Uterus (tissue), 2 donors: Measurements from ENCODE around the gene PHLDB3.

ENCODE experiments used
- POLR2A ChIP-seq, 2 donors: fragments of 450-650 bp; IDR thresholded peaks; one replicate each; pipeline ENCODE4 v1.6.1; 2016; ENCODE audit warnings: antibody characterized with exemption in 2 of 2, mild to moderate bottlenecking in 1 of 2, moderate library complexity in 1 of 2
- TF ChIP-seq, protein P1 (sequence below), 4 experiments: fragments of 200-600 bp in 2 of 4; fragments of 450-650 bp in 2 of 4; sonication (generic) in 2 of 4; IDR thresholded peaks; one replicate each; pipeline ENCODE4 v1.5.1; 2016 to 2019; ENCODE audit warnings: antibody characterized with exemption in 4 of 4, mild to moderate bottlenecking in 2 of 4, moderate library complexity in 1 of 4

DNA sequence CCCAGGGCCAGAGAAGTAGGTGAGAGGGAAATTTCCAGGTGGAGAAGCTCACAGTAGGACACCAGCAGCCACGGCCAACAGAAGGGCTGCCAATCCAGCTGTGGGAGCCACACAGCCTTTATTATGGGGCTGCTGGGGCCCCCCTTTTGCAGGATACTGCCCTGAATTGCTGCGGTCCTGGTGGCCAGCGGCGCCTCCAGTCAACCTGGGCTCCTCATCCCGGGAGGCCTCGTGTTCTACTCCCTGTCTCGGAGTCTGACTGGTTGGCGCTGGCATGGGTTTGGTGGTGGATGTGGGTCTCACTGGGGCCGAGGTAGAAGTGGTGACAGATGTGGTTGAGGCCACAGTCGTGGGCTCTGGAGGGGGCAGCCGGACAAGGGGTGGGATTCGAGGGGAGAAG is 43.2 kb downstream of the PHLDB3 start:
- TF ChIP-seq, protein P1, sequence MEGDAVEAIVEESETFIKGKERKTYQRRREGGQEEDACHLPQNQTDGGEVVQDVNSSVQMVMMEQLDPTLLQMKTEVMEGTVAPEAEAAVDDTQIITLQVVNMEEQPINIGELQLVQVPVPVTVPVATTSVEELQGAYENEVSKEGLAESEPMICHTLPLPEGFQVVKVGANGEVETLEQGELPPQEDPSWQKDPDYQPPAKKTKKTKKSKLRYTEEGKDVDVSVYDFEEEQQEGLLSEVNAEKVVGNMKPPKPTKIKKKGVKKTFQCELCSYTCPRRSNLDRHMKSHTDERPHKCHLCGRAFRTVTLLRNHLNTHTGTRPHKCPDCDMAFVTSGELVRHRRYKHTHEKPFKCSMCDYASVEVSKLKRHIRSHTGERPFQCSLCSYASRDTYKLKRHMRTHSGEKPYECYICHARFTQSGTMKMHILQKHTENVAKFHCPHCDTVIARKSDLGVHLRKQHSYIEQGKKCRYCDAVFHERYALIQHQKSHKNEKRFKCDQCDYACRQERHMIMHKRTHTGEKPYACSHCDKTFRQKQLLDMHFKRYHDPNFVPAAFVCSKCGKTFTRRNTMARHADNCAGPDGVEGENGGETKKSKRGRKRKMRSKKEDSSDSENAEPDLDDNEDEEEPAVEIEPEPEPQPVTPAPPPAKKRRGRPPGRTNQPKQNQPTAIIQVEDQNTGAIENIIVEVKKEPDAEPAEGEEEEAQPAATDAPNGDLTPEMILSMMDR (IDR thresholded peaks at IDR 0.05), result no peak
- TF ChIP-seq POLR2A (IDR thresholded peaks at IDR 0.05), result no peak
